Neural progenitor cell (in vitro differentiated cells): ENCODE measurements around the gene ABL1.

Experiments used
- CTCF ChIP-seq: fragments of 200-600 bp; sonication (generic); IDR thresholded peaks from 2 replicates; pipeline ENCODE4 v1.5.1; 2017; ENCODE audit warnings: antibody characterized with exemption, mild to moderate bottlenecking
- EZH2 ChIP-seq: fragments of 200-600 bp; sonication (generic); IDR thresholded peaks from 2 replicates; pipeline ENCODE4 v1.6.1; 2017; ENCODE audit warnings: antibody characterized with exemption, mild to moderate bottlenecking, moderate library complexity
- EZH2phosphoT487 ChIP-seq: fragments of 200-600 bp; sonication (generic); IDR thresholded peaks from 2 replicates; pipeline ENCODE4 v1.6.1; 2017; ENCODE audit warnings: antibody characterized with exemption

DNA sequence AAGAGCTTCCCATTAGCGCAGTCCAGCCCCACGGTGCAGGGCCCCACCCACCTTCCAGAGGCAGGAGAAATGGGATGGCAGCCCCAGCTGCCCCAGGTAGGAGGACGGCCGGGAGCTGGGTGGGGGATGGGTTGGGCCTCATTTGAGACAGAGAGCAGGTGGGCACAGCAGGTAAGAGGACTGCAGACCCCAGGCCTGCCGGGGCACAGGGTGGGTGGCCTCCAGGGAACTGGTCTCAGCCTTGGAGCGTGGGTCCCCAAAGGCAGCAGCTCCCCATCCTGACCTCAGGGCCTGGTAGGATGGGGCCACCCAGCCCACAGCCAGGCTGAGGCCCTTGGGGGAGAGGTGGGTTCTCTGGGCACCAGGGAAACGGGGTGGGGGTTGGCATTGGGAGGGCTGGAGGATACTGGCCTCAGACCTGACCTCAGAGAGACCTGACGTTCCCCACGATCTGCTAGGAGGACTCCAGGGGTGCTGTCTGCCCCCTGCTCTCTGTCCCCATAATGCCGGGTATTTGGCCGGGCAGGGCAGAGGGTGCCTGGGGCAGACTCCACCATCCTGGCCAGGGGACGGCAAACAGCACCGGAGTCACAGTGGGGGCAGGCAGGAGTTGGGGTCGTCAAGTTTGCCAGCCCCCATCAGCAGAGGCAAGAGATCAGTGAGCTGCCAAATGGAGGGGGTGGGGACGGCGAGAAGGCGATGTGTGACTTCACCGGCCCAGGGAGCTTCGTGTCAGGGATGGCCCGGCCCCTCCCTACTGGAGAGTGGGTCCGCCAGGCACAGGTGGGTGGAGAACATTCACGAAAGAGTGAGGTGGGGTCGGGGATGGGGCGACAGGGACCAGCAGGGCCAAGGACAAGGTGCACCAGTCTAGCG, 68.4 kb downstream of the ABL1 start:
- TF ChIP-seq CTCF (no peak), EZH2phosphoT487 (no peak), EZH2 (no peak)
